ENCODE results near the gene SLC16A4. TPM values are rescaled to one million over a fixed set of nuclear protein-coding genes. Genes with fewer than 3 reads are reported as not detected.

SLC16A4 gene
- total RNA-seq, 1 donor from 2014 or later, result 25.4 TPM

DNA sequence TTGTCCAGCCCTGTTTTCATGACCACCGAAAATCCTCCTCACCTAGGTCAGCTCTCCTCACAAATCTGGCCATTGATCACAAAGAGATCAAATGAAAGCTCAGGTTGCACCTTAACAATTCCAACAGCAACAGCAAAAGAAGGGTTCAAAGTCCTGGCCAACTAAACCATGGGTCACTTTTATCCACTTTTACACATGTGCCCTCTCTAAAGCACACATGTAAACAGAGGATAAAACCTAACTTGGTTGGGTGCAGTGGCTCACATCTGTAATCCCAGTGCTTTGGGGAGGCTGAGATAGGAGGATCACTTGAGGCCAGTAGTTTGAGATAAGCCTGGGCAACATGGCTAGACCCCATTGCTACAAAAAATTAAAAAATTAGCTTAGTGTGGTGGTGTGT lies 55.6 kb downstream of the SLC16A4 start:
- Histone ChIP-seq H3K4me3 (ENCODE audit: low read depth, low read length) (no peak overlapping the region), H3K36me3 (ENCODE audit: control insufficient read depth, insufficient read depth, low read length) (no peaks in the 10 kb centered on the region), H3K27me3 (ENCODE audit: control insufficient read depth, insufficient read depth, low read length) (no peaks in the 10 kb centered on the region)
- no peak for DNase-seq (ENCODE audit: low read depth)
- TF ChIP-seq CTCF (IDR thresholded peaks at IDR 0.05; ENCODE audit: insufficient read depth, low read length, poor library complexity, severe bottlenecking), result no peak

GRCh38 chr1:110328700-110329099 lies 62.1 kb downstream of the SLC16A4 start:
- no peak for TF ChIP-seq CTCF (IDR thresholded peaks at IDR 0.05; ENCODE audit: insufficient read depth, low read length, poor library complexity, severe bottlenecking)
- no peak for DNase-seq (ENCODE audit: low read depth)
- no peaks in the 10 kb centered on the region for H3K36me3 ChIP-seq (ENCODE audit: control insufficient read depth, insufficient read depth, low read length)
- no peak overlapping the region for H3K4me3 ChIP-seq (ENCODE audit: low read depth, low read length)
- no peaks in the 10 kb centered on the region for H3K27me3 ChIP-seq (ENCODE audit: control insufficient read depth, insufficient read depth, low read length)

GRCh38 chr1:110328274-110328673 lies 62.6 kb downstream of the SLC16A4 start:
- H3K36me3 ChIP-seq (ENCODE audit: control insufficient read depth, insufficient read depth, low read length), result no peaks in the 10 kb centered on the region
- DNase-seq (ENCODE audit: low read depth), result no peak
- no peak for TF ChIP-seq CTCF (IDR thresholded peaks at IDR 0.05; ENCODE audit: insufficient read depth, low read length, poor library complexity, severe bottlenecking)
- no peak overlapping the region for H3K4me3 ChIP-seq (ENCODE audit: low read depth, low read length)
- H3K27me3 ChIP-seq (ENCODE audit: control insufficient read depth, insufficient read depth, low read length), result no peaks in the 10 kb centered on the region

DNA sequence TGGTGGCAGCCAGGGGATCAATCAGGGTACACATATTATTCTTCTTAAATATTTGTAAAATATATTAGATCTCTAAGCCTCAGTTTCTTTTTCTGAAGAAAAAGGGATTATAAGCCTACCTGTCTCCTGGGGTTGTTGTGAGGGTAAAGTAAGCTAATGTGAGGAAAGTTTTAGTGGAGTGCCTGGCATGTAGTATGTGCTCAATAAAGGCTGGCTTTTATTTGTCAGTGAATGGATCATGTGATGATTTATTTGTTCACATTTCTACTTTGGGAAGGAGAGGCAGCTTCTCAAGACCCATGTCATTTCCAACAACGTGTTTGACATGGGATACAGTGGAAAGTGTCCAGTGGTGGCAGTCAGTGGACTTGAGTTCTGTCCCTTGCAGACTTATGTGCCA lies 64.0 kb downstream of the SLC16A4 start:
- no peaks in the 10 kb centered on the region for H3K36me3 ChIP-seq (ENCODE audit: control insufficient read depth, insufficient read depth, low read length)
- no peak for DNase-seq (ENCODE audit: low read depth)
- no peaks in the 10 kb centered on the region for H3K27me3 ChIP-seq (ENCODE audit: control insufficient read depth, insufficient read depth, low read length)
- TF ChIP-seq CTCF (IDR thresholded peaks at IDR 0.05; ENCODE audit: insufficient read depth, low read length, poor library complexity, severe bottlenecking), result no peak
- no peak overlapping the region for H3K4me3 ChIP-seq (ENCODE audit: low read depth, low read length)

GRCh38 chr1:110324667-110325066 lies 66.2 kb downstream of the SLC16A4 start:
- no peaks in the 10 kb centered on the region for H3K36me3 ChIP-seq (ENCODE audit: control insufficient read depth, insufficient read depth, low read length)
- TF ChIP-seq CTCF (IDR thresholded peaks at IDR 0.05; ENCODE audit: insufficient read depth, low read length, poor library complexity, severe bottlenecking), result no peak
- DNase-seq (ENCODE audit: low read depth), result no peak
- no peak overlapping the region for H3K4me3 ChIP-seq (ENCODE audit: low read depth, low read length)
- no peaks in the 10 kb centered on the region for H3K27me3 ChIP-seq (ENCODE audit: control insufficient read depth, insufficient read depth, low read length)

DNA sequence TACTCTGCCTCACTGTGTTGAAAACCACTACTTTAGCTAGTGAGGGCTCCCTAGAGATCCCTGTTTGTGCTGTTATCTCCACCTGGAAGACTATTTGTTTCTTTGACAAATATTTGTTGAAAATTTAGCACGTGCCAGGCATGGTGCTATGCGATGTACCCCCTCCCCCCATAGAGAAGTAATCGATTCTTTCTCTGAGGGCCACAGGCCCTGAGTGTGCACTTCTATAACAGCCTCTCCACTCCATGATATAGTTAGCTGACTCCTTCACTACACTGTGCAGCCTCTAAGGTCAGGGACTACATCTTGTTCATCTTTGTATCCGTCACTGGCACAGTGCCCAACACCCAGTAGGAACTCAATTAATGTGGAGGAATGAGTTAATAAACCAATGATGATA lies 69.0 kb downstream of the SLC16A4 start:
- no peaks in the 10 kb centered on the region for H3K27me3 ChIP-seq (ENCODE audit: control insufficient read depth, insufficient read depth, low read length)
- no peak for TF ChIP-seq CTCF (IDR thresholded peaks at IDR 0.05; ENCODE audit: insufficient read depth, low read length, poor library complexity, severe bottlenecking)
- no peaks in the 10 kb centered on the region for H3K36me3 ChIP-seq (ENCODE audit: control insufficient read depth, insufficient read depth, low read length)
- no peak overlapping the region for H3K4me3 ChIP-seq (ENCODE audit: low read depth, low read length)
- DNase-seq (ENCODE audit: low read depth), result no peak

Data from kidney epithelial cell (primary cell).